Smooth muscle cell of trachea (primary cell): Measurements from ENCODE around the gene ELF1. TPM values are rescaled to one million over a fixed set of nuclear protein-coding genes. Genes with fewer than 3 reads are reported as not detected.

ENCODE experiments used
- total RNA-seq: library from RNA; depleted of rRNA; stranded (reverse); fragments of >200 nt; gene quantifications from 2 replicates; pipeline ENCODE4 v1.2.1, GENCODE V29; 2014

Gene ELF1
- 41.2 and 43.8 TPM in 2 replicates for total RNA-seq

DNA sequence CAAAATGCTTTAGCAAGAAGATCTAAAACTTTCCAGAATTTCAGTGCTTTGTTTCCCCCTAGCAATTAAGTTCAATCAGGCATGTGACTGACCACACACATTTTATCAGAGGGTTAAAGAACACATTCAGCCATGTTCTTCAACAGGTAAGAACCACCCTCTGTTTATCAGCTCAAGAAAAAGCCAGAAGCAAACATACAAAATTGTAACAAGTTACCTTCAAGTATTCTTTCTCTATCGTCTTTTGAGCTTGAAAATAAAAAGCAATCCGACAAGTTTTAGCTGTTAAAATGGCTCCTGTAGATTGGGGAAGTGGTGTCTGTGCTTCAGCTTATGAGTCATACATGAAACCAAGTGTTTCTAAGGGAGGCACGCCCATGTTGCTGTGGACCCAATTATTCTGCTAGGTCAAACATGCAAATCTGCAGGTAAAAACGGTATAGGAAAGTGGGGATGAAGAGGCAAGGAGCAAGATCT is at the start of gene ELF1:
Gene ELF1, minus strand, starts transcription at position 306 of the 477 bp plus-strand sequence. CDS start 37,262 bp downstream, outside the sequence.

DNA sequence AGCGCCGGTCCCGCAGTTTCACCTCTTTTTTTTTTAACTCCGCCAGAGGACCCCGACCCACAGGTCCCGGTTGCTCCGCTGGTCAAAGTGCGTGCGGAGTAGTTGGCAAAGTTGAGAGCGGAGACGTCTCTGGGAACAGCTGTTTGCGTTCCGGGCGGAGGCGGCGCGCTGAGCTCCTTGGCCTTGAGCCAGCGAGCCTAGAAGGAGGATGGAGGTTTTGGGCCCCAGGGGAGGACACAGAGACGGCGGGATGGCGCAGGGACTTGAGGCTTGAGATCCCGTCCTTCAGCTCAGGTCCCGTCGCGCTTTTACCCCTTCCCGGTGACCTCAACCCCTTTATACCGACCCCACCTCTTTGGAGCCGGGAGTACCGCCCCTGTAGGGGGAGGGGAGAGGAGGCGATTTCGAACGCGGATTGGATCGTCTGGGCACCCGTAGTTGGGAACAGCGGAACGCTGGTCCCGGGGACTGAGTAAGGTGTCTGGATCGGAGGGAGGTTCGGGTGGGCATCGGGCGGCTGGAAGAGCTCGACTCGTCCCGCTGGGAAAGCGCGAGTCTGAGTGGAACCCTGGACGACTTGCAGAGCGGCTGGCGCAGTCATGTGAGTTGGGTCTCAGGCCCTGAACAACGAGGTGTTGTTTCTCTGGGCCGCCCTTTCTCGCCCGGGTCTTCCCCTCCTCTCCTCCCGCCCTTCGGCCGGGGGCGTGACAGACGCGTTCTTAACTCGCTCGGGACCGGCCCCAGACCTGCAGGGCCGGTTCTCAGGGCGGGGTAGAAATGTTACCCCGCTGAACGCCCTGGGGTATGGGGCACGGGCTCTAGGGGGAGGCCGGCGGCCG is 42.2 kb upstream of the ELF1 start, which contains the start of gene WBP4:
Gene WBP4, plus strand, starts transcription at position 435 of the 839 bp plus-strand sequence. Its CDS starts 165 bp downstream, at position 600.

Other genes with a start within 250 kb of the ELF1 start
- 13.1 and 25.2 TPM in 2 replicates for gene MRPS31, start 248.1 kb downstream of the ELF1 start, total RNA-seq
- gene SLC25A15, start 229.7 kb downstream of the ELF1 start, total RNA-seq = 12.4 and 14.1 TPM in 2 replicates
- 6.8 and 12.9 TPM in 2 replicates for gene WBP4, start 42.2 kb upstream of the ELF1 start, total RNA-seq
- 12.2 and 14.2 TPM in 2 replicates for gene KBTBD6, start 113.5 kb upstream of the ELF1 start, total RNA-seq
- gene KBTBD7, start 175.3 kb upstream of the ELF1 start, total RNA-seq = 6.7 and 8.1 TPM in 2 replicates
- 10.6 and 15.7 TPM in 2 replicates for gene MTRF1, start 244.3 kb upstream of the ELF1 start, total RNA-seq